GM21717 (cell line): ENCODE measurements around the gene ZNF511.
A peak's percentile ranks its signal among the peaks of the same experiment; 100 is the strongest.

Source experiments
- ATAC-seq: cut with Tn5 transposase; IDR thresholded peaks from one replicate; pipeline ENCODE4 v1.9.1; 2021; ENCODE audit warnings: mild to moderate bottlenecking, moderate library complexity; ENCODE audit not compliant: unreplicated experiment

The ZNF511 gene

DNA sequence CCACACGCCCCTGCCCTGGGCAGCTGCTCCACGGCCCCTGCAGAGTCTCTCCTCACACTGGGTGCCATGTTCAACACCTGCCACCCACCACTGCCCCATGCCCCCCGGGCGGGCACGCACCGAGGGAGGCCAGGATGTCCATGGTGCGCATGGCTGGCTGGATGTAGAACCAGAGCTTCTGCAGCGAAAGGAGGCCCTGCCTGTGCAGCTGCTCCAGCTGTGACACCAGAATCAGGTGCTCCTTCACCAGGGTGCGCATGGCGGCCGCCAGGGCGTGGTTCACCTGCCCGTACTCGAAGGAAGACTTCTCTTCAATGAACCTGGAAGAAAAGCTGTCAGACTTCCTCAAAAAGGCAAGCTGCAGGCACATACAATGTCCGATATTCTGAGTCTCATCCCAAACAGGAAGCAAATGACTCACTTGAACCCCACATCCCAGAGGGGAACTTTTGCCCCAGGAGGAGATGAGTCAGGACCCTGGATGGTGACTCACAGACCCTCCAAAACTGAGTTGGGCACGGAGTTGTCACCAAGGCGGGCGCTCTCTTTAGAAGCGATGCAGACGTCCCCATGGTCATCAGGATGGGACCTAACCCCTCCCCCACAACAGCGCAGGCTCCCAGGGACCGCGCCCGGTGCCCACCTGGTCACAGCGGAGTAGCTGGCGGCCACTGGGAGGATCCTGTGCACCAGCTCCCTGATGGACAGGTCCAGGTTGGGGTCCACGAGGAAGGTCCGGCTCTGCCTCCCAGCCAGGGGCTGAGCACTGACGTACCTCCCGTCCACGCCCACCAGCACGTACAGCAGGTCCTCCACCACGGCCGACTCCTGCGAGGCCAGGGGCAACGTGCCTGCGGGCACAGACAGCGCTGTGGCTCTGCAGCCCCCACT lies 15.6 kb upstream of the ZNF511 start:
- no peak for ATAC-seq

DNA sequence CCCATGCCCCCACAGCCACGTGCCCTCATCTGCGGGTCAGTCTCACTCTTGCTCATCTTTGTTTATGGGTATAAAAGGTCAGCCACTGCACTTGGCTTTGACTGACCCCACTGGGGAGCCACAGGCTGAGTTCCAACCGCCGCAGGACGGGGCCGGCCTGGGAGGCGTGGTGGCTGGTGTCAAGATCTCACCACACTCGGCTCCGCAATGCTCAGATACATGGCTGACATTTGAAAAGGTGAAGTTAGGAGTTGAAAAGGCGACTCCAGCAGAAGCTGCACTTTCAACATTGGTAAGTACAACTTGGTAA lies 14.9 kb upstream of the ZNF511 start:
- no peak for ATAC-seq

DNA sequence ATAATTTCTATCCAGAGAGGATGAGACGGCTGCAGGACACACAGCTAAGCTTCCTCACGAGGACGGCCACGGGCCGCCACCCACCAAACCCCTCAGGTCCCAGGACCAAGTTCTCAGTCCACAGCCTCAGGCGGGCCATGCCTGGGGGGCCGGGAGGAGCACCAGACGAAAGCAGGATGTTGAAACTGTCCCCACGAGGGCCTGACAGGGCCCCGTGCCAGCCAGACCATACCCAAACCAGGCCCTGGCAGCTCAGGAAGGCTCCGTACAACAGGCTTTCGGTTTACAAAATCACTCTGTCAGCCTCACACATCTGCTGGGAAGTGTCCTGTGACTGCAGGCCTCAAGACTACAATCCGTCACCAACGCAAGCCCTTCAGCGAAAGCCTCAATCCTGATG lies 14.5 kb upstream of the ZNF511 start:
- ATAC-seq: no peak

DNA sequence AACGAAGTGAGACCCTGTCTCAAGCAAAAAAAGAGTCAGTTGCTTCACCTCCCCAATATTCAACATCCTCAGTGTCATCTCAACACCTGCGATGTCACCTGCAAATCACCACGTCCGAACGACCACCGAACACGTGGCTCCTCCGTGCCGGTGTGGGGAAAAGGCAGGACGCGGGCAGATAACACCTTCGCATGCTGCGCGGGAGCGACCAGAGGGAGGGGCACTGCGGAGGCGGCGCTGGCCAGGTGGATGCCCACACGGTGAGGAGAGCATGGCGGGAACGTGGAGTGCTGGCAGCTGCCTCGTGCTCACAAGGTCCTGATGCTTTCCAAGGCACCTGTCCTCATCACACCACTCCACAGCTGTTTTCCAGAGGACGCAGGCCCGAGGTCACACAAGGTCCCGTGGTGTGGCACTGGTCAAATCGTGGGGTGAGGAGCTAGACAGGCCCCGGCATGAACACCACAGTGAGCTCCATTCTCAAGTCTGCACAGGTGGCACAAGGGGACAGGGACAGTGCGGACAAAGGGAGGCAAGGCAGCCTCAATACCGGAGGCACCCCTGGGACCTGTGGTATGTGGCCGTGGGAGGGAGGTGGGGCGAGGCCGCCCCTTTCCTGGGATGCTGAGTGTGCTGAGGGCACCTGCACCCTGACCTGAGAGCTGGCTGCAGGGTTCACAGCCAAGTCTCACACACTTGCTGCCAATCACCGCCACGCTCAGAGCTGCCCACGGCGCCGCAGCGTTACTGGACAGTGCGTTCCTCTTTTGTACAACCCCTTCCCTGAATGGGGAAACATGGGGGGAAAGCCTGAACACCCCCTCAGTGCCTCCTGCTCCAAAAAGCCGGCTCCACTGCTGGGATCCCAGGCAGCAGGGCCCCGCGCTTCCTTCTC lies 13.0 kb upstream of the ZNF511 start:
- ATAC-seq: no peak

DNA sequence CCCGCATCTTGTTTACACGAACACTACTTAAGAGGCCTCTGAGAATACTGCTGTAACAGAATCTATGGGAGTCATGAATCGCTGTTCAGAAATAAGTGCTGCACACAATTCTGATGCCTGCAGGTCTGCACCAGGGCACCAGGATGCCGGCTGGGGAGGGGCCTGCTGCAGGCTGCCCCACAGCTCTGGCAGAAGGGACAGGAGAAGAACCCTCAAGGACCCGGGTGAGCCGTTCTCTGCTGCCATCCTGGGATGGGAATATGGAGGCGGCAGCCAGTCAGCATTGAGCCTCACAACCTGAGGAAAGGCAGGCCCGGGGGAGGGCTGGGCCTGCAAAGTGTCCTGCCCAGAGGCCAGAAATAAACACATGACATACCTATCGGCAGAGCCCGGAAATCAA lies 11.2 kb upstream of the ZNF511 start:
- ATAC-seq: no peak

DNA sequence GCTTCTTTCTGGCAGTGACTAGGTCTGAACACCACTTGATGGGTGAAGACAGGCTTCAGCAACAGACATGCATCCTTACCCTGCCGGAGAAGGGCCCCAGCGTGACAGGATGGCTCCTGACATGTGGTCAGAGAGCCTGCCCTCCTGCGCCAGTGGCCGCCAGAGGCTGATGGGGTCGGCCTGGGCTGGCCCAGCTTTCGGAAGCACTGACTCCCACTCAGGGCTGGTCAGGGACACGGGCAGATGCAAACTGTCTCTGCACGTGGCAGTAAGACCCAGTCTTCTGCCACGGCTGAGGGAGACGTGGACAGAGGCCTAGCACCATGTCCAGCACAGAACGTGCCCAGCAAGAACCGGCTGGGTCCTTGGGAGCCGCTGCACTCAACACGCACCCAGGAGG lies 10.2 kb upstream of the ZNF511 start:
- no peak for ATAC-seq

DNA sequence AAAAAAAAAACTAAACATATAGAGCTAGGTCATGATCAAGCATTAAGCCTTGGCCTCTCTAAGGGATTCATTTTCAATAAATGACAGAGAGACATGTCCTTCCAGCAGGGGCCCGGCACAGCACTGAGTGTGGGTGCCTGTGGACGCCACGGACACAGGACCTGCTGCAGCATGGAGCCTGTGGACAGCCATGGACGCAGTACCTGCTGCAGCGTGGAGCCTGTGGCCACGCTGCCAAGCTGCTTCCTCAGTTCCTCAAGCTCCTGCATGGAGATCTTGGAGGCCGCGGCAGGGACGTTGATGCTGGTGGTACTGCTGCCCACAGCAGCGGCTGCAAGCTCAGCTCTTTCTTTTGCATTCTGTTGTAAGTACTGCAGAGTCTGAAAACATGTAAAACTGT lies 9.5 kb upstream of the ZNF511 start:
- no peak for ATAC-seq

DNA sequence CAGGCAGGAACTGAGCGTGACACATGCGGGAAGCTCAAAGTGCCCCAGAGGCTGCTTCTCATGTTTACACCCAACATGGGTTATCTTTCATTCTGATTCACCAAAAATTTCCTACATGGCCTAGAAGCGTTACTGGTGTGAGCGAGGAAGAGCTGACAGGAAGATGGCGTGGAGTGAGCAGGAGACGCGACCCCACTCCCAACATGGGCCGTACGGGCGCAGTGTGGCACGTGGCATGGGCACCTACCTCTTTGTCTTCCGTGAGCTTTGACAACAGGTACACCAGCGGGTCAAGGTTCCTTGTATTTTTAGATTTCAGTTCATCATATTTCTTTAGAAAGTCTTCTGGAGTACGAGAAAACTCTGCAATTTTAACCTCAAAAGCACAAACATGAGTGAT lies 9.0 kb upstream of the ZNF511 start:
- ATAC-seq: no peak

DNA sequence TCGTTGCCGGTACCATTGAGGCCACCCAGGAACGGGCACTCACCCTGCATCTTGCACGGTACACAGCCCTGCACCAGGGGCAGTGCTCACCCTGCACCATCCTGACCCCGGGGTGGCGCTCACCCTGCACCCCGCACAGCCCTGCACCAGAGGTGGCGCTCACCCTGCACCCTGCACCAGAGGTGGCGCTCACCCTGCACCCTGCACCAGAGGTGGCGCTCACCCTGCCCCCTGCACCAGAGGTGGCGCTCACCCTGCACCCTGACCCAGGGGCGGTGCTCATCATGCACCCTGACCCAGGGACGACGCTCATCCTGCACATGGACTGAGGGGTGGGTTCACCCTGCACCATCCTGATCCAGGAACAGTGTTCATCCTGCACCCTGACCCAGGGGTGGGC lies 6.5 kb upstream of the ZNF511 start:
- ATAC-seq: no peak

DNA sequence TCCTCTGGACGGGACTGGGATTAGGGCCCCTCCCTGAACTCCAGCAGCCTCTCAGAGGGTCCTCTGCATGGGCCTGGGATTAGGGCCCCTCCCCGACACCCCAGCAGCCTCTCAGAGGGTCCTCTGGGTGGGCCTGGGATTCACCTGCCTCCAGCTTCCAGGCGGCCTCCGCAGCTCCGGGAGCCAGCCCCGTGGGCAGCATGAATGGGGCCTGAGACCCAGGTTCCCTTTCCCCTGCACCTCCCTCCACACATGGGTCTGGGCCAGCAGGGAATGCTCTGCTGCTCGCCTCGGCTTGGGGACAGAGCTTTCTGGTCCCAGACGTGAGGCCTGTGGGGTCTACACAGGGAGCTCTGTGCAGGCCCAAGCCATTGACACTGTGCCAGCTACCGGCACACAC lies 5.5 kb upstream of the ZNF511 start:
- no peak for ATAC-seq

DNA sequence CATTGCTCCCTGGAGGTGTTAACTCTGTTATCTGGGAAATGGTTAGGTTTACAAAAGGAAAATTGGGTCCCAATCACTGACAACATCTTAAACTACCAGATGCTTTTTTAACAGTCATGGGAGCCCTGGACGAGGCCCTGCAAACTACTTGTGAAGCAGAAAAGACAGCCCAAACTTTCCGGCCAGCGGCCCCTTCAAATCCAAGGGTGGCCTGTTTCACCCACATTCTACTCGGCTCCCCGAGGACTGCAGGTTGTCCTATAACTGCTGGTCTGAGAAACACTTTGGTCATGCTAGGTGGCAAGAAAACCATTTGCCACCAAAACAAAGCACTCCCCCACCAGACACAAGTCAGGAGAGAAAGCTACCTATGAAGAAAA lies 2.6 kb upstream of the ZNF511 start:
- no peak for ATAC-seq

DNA sequence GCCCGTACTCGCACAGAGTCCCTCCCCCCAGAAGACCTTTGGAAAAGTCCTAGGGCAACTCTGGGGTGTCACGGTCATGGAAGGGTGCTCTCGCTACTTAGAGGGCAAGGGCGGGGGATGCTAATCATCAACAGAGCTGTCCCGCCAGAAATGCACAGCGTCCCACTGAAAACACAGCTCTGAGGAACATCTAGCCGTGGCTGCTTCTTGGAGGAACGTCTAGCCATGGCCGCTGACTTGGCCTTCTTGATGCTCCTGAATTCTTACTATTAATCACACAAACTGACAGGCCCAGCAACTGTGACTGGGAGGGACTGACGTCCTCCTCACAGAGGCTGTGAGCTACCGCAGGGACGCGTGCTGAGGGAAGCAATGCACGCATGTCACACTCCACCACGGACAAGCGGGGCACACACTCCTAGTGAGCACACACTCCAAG lies 1.8 kb upstream of the ZNF511 start:
- no peak for ATAC-seq

DNA sequence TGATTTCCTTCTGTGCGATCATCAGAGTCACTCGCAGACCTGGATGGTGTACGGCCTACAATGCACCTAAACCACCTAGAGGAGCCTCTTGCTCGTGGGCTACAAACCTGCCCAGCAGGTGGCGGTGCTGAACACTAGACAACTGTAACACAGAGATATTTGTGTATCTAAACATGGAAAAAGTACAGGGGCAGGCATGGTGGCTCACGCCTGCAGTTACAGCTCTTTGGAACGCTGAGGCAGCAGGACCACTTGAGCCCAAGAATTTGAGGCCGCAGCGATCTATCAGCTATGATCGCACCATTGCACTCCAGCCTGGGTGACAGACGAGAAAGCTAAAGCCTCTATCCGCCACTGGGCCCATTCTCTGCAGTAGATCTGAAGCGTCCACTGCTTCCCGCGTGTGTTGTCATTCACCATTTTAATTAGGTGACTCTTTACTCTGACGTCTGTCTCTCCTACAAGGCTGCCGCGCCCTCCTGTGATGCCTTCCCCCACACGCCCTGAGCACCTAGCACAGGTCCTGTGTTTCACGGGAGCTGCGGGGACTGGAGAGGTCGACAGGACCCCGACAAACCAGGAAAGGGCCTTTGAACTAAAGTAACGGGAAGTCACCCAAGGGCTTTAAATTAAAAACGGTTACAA lies 816 bp upstream of the ZNF511 start:
- ATAC-seq: peak; percentile 42

DNA sequence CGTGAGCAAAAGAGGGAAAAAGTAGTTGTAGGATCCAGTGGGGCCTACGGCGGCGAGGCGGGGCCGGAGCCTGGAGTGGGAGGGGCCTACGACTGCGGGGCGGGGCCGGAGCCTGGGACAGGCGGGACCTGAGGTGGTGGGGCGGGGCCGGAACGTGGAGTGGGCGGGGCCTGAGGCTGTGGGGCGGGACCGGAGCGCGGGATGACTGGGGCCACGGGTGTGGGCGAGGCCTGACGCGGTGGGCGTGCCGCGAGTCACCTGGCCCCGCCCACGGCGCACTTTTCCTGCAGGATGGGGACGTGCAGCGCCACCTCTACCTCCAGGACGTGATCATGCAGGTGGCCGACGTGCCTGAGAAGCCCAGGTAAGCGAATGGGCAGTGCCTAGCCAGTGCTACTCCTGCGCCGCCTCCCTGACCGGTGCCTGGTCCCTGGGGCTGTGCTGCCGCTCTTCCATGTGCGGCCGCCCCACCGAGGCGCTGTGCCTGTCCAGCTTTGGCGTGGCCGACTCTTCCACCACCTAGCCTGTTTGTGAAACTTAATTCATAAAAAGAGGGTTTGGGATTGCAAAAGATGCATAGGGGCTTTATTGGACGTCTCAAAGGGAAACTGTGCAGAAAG lies 496 bp downstream of the ZNF511 start:
- ATAC-seq: peak; percentile 62

DNA sequence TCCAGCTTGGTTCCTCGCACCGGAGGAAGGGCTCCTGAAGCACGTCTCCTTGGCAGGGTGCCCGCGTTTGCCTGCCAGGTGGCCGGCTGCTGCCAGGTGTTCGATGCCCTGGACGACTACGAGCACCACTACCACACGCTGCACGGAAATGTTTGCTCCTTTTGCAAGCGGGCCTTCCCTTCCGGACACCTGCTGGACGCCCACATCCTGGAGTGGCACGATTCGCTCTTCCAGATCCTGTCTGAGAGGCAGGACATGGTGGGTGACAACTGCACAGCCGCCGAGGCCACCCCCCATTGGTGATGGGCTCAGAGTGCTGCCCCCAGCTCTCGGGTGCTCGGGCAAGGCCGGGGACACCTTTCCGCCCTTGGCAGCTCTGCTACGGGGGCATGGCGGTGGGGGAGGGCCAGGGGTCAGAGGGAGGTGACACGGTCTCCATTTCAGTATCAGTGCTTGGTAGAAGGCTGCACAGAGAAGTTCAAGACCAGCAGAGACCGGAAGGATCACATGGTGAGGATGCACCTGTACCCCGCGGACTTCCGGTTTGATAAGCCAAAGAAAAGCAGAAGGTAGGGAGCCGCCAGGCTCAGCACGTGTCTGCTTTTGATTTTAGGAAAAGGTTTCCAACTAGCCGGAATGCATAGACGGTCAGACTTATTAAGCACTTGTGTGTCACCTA lies 1.1 kb downstream of the ZNF511 start:
- ATAC-seq: no peak

DNA sequence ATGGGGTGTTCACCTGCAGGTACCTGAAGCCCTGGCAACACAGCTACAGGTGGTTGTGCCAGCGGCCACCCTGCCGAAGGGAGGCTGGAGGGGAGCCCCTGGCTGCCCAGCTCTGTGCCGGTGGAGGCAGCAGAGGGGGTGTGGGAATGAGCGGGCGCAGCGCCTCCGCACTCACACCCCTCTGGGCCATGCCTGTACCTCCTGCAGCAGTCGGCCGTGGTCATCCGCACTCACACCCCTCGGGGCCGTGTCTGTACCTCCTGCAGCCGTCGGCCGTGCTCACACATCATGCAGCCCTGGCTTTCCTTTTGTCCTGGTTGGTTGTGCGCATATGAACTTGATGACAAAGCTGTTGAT lies 1.7 kb downstream of the ZNF511 start:
- ATAC-seq: no peak

DNA sequence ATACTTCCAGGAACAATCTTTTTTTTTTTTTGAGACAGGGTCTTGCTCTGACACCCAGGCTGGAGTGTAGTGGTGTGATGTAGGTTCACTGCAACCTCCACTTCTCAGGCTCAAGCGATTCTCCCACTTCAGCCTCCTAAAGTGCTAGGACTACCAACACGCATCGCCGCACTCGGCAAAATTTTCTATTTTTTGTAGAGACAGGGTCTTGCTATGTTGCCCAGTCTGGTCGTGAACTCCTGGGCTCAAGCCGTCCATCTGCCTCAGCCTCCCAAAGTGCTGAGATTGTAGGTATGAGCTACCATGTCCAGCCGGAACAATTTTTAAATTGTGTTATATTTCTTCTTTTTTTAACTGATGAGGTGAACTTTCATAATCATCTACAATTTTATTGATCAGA lies 2.1 kb downstream of the ZNF511 start:
- ATAC-seq: no peak

DNA sequence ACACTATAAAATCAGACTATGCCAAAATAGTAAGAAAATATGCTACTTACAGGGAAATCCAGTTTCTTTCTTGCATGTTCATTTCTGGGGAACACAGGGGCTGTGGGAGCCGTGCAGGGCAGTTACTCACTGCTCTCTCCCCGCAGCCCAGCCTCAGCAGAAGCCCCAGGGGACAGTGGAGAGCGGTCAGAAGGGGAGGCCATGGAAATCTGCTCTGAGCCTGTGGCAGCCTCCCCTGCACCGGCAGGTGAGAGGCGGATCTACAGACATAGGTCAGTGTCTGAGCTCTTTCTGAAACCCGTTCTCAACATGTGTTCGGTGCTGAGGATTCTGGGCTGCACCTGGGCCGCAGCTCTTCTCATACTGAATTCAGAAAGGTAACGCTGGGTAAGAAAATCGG lies 2.9 kb downstream of the ZNF511 start:
- ATAC-seq: no peak

DNA sequence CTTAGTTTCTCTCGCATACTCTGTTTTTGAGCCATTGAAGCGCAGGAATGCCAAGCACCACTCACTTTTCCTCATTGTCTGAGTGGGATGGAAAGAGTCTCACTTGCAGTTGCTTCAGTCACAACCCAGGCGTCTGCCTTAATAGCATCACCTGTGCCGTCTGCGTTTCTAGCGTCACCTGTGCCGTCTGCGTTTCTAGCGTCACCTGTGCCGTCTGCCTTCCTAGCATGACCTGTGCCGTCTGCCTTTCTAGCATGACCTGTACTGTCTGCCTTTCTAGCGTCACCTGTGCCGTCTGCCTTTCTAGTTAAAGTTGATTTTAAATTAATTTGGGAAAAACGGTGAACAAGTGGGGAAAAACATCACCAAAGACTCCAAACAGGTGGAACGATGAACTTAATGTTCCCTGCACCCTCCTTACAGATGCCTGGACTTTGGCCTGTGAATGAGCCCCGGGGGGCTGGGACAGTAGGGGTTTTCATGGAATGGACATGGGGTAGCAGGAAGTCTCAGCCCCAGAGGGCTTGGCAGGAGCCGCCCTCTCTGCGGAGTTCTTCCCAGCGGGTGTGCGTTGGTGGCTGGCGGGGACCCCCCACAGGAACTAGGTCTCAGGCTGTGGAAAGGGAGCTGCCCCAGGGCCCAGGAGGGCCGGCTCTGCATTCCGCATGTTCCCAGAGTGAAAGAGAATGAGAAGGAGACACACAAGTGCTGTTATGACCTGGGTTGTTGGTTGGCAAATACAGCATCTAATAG lies 3.5 kb downstream of the ZNF511 start:
- no peak for ATAC-seq

DNA sequence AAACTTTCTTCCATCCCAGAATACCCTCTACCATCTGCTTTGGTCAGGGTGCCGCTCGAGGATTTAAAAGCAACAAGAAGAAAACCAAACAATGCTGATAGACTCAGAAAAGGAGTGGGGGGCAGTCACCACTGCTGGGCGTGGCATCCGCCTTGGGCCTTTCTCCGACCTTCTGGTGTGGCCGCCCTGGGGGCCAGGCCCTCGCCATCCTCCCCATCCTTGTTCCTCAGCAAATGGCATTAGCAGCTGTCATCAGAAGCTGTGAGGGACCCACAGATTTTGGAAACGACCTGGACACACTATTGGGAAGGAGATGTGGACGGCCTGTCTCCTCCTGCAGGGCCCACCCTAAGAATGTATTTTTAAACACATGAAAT lies 4.0 kb downstream of the ZNF511 start:
- no peak for ATAC-seq
